GM19035 (cell line): ENCODE measurements around the gene RALGPS1.

Source experiments
- ATAC-seq: cut with Tn5 transposase; IDR thresholded peaks from one replicate; pipeline ENCODE4 v1.9.1; 2021; ENCODE audit not compliant: unreplicated experiment

RALGPS1 gene

DNA sequence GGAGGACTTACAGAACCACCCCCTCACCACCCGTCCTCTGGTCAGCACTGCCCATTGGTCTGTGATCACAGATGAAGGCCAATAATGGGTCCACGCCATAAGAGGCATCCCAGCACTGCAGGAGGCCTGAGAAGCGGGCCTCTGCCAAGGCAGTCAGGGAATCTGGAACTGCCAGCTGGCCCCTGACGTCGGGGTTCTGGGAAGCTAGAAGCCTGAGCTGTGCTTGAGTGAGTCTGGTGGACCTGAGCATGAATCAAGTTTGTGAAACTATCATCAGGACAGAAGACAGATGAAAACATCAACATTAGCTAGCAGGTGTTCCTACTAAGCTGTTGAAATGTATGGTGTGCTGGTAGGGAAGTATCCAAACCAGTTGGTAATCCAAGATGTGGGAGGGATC lies 200.0 kb downstream of the RALGPS1 start:
- no peak for ATAC-seq

DNA sequence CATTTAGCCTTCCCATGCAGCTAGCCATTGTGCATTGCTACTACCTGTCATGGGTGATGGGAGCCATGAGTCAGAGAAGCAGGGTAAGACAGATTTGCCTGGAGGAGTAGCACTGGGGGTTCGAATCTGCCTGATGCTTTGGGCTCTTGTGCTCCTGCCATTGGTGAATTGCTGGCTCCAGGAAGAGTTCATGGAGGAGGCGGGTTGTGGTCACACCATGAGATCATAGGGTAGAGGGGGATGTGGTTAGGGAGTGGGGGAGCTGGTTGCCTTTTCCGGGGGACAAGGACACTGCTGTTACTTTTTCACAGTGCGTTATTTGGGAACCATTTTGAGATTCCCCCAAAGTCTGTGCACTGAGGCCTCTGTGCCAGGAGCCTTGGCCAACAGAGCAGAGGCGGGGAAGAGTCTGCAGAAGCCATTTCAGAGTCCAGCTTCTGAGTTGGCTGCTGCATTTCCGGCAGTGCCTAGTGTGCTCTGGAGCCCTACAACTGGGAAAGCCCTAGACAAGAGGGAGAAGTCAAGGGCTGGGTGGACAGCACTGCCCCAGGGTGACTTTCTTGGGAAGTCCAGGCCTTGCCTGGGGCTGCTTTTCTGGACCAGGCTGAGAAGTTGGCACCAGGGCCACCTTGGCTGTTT lies 201.6 kb downstream of the RALGPS1 start:
- no peak for ATAC-seq

DNA sequence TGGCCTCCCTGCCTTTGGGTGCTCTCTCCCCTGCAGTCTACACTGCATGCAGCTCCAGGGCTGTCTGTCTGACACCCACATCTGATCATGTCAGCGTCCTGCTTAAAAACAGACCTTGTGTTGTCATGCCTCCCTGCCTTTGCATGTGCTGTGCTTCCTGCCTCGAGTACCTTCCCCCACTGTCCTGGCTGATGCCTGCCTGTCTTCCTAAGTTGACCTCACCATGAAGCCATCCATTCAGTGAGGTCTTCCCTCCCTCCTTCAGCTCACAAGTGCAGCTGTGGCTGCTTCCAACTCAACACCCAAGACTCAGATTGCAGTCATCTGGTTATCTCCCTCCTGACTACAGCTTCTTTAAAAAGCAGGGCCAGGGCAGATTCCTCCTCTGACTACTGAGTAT lies 202.4 kb downstream of the RALGPS1 start:
- ATAC-seq: no peak

DNA sequence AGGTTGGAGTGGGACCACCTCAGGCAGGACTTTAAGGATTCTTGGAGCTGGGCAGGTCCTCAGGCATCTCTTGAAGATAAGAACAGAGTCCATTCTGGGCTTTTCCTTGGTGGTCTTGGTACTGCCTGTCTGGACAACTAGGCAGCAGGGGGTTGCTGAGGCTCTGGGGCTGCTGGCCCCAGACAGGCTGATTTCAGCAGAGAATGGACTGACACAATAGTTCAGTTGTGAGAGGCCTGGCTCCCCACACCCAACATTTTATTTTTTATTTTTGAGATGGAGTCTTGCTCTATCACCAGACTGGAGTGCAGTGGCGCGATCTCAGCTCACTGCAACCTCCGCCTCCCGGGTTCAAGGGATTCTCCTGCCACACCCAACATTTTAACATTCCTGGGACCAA lies 203.2 kb downstream of the RALGPS1 start:
- ATAC-seq: no peak

DNA sequence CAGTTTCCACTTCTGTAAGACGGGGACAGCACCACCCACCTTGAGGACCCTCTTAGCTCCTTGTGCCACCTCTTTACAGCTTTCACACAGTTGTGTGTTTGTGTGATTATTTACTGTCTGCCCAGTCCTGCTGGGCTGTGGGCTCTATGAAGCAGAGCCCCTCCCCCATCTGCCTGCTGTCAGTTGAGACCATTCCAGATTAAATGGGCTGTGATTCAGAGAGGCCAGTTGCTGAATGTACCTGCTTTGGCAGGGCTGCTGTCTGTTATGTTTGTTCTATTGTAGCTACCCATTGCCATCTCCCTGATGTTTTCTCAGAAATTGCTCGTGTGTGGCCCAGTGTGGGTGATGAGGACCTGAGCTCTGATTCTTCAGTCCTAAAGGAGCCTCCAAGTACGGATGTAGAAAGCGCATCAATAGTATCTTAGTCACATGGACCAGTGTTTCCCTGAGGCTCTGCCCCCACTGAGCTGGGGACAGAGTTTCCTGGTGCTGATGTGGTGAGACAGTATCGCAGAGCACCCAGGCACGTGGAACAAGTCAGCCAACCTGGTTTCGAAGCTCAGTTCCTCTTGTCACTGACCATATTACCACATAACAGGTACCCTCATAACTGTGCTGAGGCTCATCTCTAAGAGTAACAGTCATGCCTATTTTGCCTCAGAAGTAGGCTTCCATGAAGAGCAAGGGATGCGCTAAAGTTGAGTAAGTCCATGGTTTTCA lies 204.2 kb downstream of the RALGPS1 start:
- no peak for ATAC-seq

DNA sequence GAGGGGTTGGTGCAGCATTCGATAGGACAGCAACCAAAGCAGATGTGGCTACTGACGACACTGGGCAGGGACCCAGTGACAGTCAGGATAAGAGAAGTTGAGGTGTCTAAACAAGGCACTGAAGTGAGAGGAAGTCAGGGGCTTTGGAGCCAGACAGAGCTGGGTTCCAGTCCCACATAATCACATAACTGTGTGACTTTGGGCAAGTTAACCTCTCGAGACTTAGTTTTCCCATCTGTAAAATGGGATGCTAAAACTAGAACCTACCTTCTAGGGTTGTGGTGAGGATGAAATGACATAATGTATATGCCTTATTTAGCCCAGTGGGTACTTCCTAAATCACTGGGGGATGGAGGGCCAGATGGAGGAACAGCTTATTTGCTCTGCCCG lies 204.7 kb downstream of the RALGPS1 start:
- no peak for ATAC-seq

DNA sequence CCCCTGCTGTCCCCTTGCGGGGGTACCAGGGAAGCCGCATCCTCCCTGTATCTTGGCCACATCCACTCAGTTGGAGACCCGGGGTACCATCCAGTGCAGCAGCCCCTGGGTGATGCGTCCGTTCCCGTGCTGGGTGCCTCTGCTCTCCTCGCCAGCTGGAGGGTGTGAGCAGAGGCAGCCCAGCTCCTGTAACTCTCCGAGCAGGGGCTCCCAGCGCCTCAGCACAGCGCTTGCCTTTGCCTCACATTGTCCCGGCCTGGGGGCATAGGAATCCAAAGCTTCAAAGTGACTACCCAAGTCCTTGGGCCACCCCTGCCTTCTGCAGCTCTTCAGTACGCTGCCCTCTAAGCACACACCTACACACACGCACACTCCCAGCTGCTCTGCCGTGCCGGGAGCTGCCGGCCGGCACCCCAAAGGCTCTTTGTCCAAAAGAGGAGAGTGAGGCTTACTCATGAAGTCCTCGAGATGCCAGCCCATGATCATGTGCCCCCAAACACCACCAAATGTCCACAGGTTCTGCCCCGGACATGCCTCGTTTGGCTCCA lies 207.1 kb downstream of the RALGPS1 start:
- no peak for ATAC-seq

DNA sequence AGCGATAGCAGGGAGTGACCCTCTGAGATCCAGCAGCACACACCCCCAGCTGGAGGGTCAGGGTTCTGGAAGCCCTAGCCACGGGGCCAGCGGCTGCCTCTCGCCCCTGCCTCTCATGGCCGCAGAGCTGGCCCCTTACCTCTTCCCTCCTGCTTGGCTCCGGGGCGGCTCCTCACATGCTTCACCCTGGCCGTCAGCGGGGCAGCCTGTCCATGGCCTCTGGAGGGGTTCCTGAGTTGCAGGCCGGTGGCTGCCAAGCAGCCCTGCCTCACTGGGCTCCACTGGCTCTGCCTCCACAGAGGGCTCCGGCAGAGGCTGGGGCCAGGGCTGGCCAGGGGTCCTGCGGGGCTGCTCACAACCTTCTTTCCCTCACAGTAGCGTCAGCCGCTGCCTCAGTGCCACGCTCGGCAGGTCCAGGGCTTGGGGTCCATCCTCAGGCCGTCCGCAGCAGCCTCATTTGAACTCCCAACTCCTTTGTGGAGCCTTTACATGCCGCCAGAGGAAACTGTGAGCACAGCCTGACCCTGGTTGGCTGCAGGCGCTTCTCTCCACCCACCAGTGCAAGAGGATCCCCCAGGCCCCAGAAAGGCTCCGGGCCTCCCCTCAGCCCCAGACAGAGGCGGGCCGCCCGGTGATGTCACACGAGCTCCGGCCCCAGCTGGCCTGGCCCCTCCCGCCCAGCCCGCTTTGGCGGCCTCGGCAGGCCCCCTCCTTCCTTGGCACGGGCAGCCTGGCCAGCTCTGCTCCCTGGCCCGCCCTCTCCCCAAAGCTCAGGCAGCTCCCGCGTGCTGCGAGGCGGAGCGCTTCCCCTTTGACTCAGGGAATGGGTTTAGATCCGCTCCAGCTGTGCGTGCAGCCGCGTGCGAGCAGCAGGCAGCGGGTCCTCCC lies 207.8 kb downstream of the RALGPS1 start, which contains the start of gene ANGPTL2:
ANGPTL2 (minus strand) TSS at position 460 of the 888 bp plus-strand sequence. CDS start 13,904 bp downstream, outside the sequence.
- no peak for ATAC-seq

DNA sequence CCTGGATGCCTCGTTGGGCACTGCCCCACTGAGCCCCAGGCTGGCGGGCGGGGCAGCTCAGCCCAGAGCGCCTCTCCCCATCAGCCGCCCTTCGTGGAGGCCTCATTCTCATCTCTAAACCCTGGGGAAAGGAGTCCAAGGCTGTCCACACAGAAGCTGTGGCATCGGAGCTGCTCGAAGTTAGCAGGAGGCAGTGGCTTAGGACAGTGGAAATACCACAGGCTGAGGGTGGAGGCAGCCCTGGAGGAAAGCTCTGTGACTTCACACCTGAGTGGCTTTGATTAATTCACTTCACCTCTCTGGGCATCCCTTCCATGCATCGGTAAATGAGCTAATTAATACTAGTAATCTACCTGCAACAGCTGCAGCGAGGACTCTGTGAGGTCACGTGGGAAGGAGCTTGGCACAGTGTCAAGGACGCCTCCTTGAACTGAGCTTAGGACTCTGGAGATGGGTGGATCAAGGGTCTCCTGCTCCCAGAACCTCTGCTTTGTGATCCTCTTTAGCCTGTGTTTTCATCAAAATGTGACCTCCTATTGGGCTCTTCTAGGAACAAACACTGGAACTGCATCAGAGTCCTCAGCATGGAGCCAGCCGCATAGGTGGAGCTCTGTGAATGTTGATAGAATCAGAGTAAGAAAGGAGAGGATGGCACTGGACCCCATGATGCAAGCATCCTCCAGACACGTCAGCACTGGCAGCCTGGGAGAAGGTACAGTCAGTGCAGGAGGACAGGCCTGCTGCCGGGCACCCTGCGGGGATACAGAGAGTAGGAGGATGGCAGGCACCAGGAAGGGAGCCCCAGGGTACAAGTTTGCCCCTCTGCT lies 208.7 kb downstream of the RALGPS1 start:
- ATAC-seq: no peak

DNA sequence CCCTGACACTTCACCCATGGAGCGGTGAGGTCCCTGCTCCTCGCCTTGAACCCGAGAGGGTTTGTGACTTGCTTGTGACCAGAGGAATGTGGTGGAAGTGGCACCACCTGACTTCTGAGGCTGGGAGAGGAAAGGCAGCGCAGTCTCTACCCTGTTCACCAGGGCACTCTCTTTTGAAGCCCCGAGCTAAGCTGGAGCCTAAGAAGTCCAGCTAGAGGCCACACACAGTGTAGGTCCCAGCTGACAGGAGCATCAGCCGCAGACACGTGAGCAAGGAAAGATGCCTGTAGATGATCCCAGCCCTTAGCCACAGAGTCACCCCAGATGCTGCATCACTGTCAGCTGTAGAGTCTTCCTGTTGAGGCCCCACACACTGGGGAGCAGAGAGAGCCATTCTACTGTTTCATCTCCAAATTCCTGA lies 209.5 kb downstream of the RALGPS1 start:
- ATAC-seq: no peak

DNA sequence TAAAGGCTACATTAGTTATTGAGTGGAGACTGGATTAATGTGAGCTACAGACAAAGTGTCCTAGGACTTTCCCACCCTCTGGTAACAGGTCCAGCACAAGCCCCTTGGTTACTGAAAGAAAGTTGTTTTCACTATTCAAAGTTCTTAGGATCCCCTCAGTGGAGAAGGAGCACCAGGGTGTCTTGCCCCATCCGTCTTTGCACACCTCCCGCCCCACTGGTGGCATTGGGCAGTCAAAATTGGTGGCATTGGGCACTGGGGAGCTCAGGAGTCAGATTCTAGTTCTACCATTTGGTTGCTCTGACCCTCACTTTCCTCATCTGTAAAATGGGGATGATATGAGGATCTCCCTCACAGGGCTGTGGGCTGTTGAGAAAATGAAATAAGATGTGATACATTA lies 210.2 kb downstream of the RALGPS1 start:
- no peak for ATAC-seq

DNA sequence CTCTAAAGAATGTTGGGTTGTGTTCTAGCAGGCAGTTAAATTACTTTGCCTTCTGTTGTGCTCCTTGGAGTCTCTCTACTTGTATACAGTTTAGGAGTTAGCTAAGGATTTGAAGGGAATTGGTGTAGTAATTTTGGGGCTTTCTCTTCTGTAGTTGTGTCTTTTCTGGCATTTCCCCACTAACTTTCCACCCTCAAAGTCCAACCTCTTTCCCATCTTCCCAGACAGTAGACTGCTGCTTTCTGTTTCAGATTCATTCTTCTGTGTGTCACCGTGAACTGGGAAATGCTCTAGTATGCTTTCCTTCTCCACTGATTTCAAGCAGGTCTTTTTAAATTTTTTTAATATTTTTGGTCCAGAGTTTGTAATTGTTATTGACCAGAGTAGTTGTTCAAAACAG lies 212.4 kb downstream of the RALGPS1 start:
- no peak for ATAC-seq

DNA sequence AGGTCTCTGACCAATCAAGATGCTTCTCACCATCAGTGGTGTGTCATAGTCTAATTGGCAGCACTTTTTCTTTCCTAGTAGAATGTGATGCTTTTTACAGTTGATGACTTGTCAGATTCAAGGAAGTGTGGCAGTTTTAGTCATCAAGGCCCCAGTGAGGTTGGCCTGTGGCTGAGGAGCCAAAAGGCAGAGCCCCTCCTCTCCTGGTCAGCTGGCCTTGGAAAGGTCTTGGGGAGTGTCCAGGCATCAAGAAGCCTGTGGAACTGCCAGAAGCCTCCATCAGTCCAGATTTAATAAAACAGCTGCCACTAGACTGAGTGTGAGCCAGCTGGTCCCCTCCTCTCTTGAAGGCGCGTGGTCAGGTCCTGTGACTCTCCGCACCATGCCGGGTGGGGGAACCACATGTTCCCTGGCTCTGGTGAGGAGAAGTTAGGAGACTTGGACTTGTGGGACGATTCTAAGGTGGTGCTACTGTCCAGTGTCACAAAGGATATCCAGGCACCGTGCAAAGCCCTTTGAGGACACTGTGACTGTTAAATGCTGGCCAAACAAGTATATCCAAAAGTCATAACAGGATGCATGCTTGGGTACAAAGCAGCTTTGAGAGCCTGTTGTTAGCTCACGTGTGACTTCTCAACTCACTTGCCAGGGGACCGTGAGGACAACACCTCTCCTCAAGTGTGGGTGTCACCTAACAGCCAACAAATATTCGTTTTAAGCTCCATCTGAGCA lies 213.9 kb downstream of the RALGPS1 start:
- ATAC-seq: no peak

DNA sequence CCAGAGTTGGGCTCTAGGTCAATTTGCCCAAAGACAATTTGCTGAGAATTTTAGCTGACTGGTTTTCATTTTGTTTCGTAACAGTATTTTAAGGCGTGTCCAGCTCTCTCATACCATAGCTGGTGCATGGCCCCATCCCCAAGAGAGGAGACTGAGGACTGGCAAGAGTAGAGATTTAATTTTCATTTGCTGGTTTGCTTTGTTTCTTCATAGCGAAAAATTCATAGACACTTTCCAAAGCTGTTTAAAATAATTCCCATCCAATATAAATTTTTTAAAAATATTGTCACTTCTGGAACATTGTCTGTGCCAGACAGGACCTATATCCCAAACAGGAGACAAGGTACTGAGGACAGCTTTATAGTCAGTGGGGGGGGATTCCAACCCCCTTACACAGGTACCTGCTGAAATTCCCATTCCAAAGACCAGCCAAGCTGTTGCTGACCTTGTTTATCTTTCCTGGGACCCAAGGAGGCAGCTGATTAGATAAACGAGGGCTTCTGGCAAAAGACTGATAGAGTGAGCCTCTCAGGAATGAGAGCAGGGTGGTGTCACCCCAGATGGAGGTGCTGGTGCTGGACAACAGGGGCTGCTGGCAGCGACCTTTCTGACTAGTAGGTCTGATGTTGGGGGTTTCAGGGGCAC lies 214.6 kb downstream of the RALGPS1 start:
- ATAC-seq: no peak

DNA sequence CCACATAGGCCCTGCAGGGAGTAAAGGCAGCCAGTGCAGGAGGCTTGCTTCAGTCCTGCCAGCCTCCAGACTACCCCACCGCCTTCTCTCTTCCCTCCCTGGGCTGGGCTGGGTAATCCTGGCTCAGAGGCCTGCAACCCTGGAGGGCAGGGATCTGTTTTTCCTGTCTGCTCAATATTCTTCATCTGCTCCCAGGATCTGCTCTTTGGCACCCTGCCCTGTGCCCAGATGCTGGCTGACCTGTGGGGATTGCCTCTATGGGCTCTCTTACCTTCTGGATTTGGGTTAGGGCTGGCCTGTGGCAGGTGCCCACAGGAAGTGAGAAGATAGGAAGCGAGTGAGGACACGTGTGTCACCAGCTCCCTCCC lies 215.1 kb downstream of the RALGPS1 start:
- no peak for ATAC-seq

DNA sequence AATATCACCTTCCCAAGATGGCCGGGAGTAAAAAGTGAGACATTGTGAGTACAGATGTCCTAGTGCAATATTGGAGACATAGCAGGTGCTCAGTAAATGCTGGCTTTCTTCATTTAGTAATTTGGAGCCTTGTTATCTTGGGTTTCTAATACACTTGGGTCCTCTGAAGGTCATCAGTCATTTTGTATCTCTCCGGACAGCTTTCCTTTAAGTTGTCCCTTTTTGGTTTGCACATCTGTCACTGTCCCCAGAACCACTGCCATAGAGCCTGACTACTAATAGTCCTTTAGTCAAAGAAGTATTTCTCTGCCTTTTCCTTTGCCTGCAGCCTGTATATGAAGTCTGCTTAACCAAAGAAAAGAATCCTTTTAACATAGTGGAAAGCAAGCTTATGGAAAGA lies 215.7 kb downstream of the RALGPS1 start:
- no peak for ATAC-seq

DNA sequence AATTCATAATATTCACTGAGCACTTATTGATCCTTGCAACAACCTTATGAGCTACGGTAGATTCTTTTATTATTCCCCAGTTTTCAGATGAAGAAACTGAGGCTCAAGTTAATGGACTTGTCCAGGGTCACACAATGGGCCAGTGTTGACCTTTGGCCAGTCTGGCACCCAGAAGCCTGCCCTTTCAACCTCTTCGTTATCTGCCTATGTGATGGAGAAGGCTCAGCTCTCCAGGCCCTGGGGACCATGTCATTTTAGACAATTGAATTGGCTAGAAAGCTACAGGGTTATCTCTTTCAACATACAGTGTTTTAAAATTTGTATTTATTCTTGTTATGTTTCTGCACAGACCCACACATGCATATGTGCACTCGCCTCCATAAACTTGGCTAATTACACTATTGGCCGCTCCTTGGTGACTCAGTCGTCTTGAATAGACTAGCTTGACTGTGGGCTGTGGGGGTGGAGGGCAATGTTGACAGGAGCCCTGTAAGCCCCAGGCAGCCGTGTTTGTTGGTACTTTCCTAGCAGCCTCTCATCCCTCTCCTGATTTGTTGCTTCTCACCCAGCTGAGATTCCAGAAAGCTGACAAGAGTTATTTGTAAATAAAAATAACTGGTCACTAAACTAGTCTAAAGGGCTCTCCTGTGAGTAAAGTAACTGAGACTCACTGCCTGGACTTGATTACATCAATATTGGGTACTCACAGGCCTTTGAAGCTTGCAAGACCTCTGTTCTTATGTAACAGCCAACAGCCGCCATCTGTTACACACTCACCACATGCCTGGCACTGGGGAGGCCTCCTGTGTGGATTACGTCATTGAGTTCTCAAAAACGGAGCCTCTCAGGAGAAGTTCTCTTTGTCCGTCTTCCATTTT lies 216.3 kb downstream of the RALGPS1 start:
- ATAC-seq: no peak

DNA sequence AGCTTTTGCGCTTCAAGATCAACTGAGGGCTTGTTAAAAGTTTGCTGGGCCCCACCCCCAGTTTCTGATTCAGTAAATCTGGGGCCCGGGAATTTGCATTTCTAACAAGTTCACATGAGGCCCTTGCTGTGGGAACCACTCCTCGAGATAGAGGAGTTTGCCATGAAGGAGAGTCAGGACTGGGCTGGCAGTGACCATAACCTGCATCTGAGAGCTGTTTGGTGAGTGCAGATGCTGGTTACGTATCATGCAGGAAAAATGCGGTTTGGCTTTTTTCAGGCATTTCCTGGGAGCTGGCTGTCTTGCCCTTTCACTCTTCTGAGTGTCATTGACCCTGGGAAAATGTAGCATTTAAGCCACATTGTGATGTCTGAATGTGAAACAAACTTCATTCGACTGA lies 217.3 kb downstream of the RALGPS1 start:
- no peak for ATAC-seq

DNA sequence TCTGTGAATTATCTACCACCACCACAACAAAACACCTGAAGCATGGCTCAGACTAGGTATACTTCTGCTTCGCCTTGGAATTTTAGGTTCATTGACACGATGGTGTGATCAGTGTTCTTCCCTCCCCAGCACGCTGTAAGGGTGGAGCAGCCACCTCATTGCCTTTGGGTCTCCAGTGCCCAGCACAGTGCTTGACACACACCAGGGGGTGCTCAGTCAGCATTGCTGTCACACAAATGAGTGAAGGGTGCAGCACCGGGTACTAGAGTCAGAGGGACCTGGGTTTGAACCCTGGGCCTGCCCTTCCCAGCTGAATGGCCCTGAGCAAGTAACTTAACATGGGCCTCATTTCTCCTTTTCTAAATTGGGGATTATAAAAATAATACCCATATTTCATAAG lies 217.8 kb downstream of the RALGPS1 start:
- ATAC-seq: no peak
